Measurements from ENCODE around the gene C1orf52.

The C1orf52 gene

GRCh38 chr1:85259118-85259911, at the start of gene C1orf52:
Gene C1orf52, minus strand, starts transcription at chr1:85259662. Its CDS starts 29 bp downstream, at chr1:85259633.
- DNase-seq: peak; percentile 88

- no peak for DNase-seq
These were observed 49.4 kb upstream of the C1orf52 start for GRCh38 chr1:85308833-85309350.

- DNase-seq: peak; percentile 29
These were observed 48.7 kb upstream of the C1orf52 start for GRCh38 chr1:85307987-85308832.

- no peak for DNase-seq
These were observed 46.8 kb upstream of the C1orf52 start for GRCh38 chr1:85306236-85306635.

- no peak for DNase-seq
These were observed 44.1 kb upstream of the C1orf52 start for GRCh38 chr1:85303440-85304162.

GRCh38 chr1:85300140-85300539, 40.7 kb upstream of the C1orf52 start:
- DNase-seq: no peak

GRCh38 chr1:85297855-85298629, 38.6 kb upstream of the C1orf52 start:
- DNase-seq: peak; percentile 41

GRCh38 chr1:85297538-85297854, 38.0 kb upstream of the C1orf52 start:
- DNase-seq: no peak

- no peak for DNase-seq
These were observed 37.5 kb upstream of the C1orf52 start for GRCh38 chr1:85296980-85297379.

GRCh38 chr1:85295654-85296053, 36.2 kb upstream of the C1orf52 start:
- no peak for DNase-seq

- DNase-seq: no peak
These were observed 35.6 kb upstream of the C1orf52 start for GRCh38 chr1:85295006-85295431.

GRCh38 chr1:85290826-85291225, 31.4 kb upstream of the C1orf52 start:
- no peak for DNase-seq

- DNase-seq: no peak
These were observed 30.4 kb upstream of the C1orf52 start for GRCh38 chr1:85289848-85290335.

- no peak for DNase-seq
These were observed 29.9 kb upstream of the C1orf52 start for GRCh38 chr1:85289207-85289847.

- DNase-seq: no peak
These were observed 24.7 kb upstream of the C1orf52 start for GRCh38 chr1:85284202-85284601.

GRCh38 chr1:85283475-85284199, 24.2 kb upstream of the C1orf52 start:
- no peak for DNase-seq

- DNase-seq: no peak
These were observed 23.0 kb upstream of the C1orf52 start for GRCh38 chr1:85282424-85282823.

- DNase-seq: no peak
These were observed 21.2 kb upstream of the C1orf52 start for GRCh38 chr1:85280636-85281035.

GRCh38 chr1:85279458-85280080, 20.1 kb upstream of the C1orf52 start:
- no peak for DNase-seq

GRCh38 chr1:85278853-85279314, 19.4 kb upstream of the C1orf52 start:
- DNase-seq: peak; percentile 16

Data from activated effector memory CD4-positive, alpha-beta T cell treated with Interleukin-2 at 50 U/mL for 16 hours (primary cell).